Left renal cortex interstitium (tissue), 4 donors: ENCODE results near the gene FEV. TPM values are rescaled to one million over a fixed set of nuclear protein-coding genes. Genes with fewer than 3 reads are reported as not detected.
A peak's percentile ranks its signal among the peaks of the same experiment; 100 is the strongest.

ENCODE experiments used
- DNase-seq, 4 donors: peaks; one replicate each; pipeline ENCODE4 v3.0.0-alpha.2; 2013; ENCODE audit warnings: low read depth in 4 of 4, low spot score in 2 of 4, missing footprints in 1 of 4
- polyA plus RNA-seq, 4 donors: library from polyadenylated mRNA; unstranded; fragments of 120-200 nt; gene quantifications; one replicate each; pipeline ENCODE4 v1.2.1, GENCODE V29; 2013; ENCODE audit not compliant: insufficient read length in 4 of 4

FEV gene
- polyA plus RNA-seq, 4 donors, result 0.13 TPM; not detected in 3

- peak in 2 of 4 donors; percentile 72 to 76 for DNase-seq
Measured at GRCh38 chr2:218979846-218980734, 4.9 kb downstream of the FEV start.

- no peak for DNase-seq
Measured at GRCh38 chr2:218975060-218975777, 9.8 kb downstream of the FEV start.

- no peak for DNase-seq
Measured at GRCh38 chr2:218970894-218971293, 14.1 kb downstream of the FEV start.

- no peak for DNase-seq
Measured at GRCh38 chr2:218964041-218964771, 20.8 kb downstream of the FEV start.

GRCh38 chr2:218963601-218964000, 21.4 kb downstream of the FEV start:
- DNase-seq, result no peak

GRCh38 chr2:218962859-218963492, 22.0 kb downstream of the FEV start:
- DNase-seq, result peak; percentile 69 to 81 (median 74)

GRCh38 chr2:218961651-218962570, 23.1 kb downstream of the FEV start:
- no peak for DNase-seq

GRCh38 chr2:218961229-218961628, 23.8 kb downstream of the FEV start:
- DNase-seq, result no peak

- DNase-seq, result no peak
Measured at GRCh38 chr2:218960309-218961165, 24.4 kb downstream of the FEV start.

GRCh38 chr2:218959761-218960308, 25.1 kb downstream of the FEV start:
- DNase-seq, result no peak

- DNase-seq, result peak; percentile 63 to 84 (median 72)
Measured at GRCh38 chr2:218959141-218959731, 25.7 kb downstream of the FEV start, which contains the start of gene CDK5R2. TSS of gene CDK5R2 (plus strand) at chr2:218959666. CDS start at chr2:218959821, 155 bp downstream.

GRCh38 chr2:218958276-218958675, 26.7 kb downstream of the FEV start:
- no peak for DNase-seq

GRCh38 chr2:218957671-218958070, 27.3 kb downstream of the FEV start:
- DNase-seq, result no peak

- no peak for DNase-seq
Measured at GRCh38 chr2:218956039-218956438, 28.9 kb downstream of the FEV start.

- no peak for DNase-seq
Measured at GRCh38 chr2:218954541-218955300, 30.3 kb downstream of the FEV start.

GRCh38 chr2:218953366-218953954, 31.5 kb downstream of the FEV start:
- no peak for DNase-seq

- DNase-seq, result no peak
Measured at GRCh38 chr2:218952160-218952559, 32.8 kb downstream of the FEV start.
